T-helper 2 cell treated with Interferon-gamma antibody and Interleukin-4, amounts not matched to agents 5 μg/mL and 100 μg/mL, for 36 hours (primary cell): ENCODE data around the gene RELN.
"Not testable (repeated sequence)": the region's sequence is repeated elsewhere in the genome, so short reads cannot be mapped to it uniquely, and the experiment has no call there.

Source experiments
- DNase-seq: peaks from one replicate; pipeline ENCODE4 v3.0.0; 2021; ENCODE audit warnings: low spot score
- H3K27ac Mint-ChIP-seq: one replicate; pipeline ENCODE4 v1.8.0; 2021; ENCODE audit warnings: mild to moderate bottlenecking, mixed read lengths
- H3K27me3 Mint-ChIP-seq: one replicate; pipeline ENCODE4 v1.8.0; 2021; ENCODE audit warnings: low read depth, mixed read lengths
- H3K36me3 Mint-ChIP-seq: one replicate; pipeline ENCODE4 v1.8.0; 2021; ENCODE audit warnings: low read depth, mixed read lengths
- H3K4me1 Mint-ChIP-seq: one replicate; pipeline ENCODE4 v1.8.0; 2021; ENCODE audit warnings: low read depth, mixed read lengths
- H3K4me3 Mint-ChIP-seq: one replicate; pipeline ENCODE4 v1.8.0; 2022; ENCODE audit warnings: mild to moderate bottlenecking, moderate library complexity, mixed read lengths
- H3K9me3 Mint-ChIP-seq: one replicate; pipeline ENCODE4 v1.8.0; 2021; ENCODE audit warnings: mixed read lengths

Gene RELN

GRCh38 chr7:103851357-103851756 lies 138.1 kb downstream of the RELN start:
- H3K27me3 Mint-ChIP-seq, result no peaks in the 10 kb centered on the region
- no peak for DNase-seq
- no peak overlapping the region for H3K27ac Mint-ChIP-seq
- no peak overlapping the region for H3K4me3 Mint-ChIP-seq
- H3K4me1 Mint-ChIP-seq, result no peaks in the 10 kb centered on the region
- H3K9me3 Mint-ChIP-seq, result no peaks in the 10 kb centered on the region
- no peaks in the 10 kb centered on the region for H3K36me3 Mint-ChIP-seq

- H3K27ac Mint-ChIP-seq, result no peak overlapping the region
- H3K4me1 Mint-ChIP-seq, result no peaks in the 10 kb centered on the region
- H3K4me3 Mint-ChIP-seq, result no peak overlapping the region
- DNase-seq, result no peak
- no peaks in the 10 kb centered on the region for H3K9me3 Mint-ChIP-seq
- H3K36me3 Mint-ChIP-seq, result no peaks in the 10 kb centered on the region
- peaks cover 3% of the 10 kb centered on the region for H3K27me3 Mint-ChIP-seq
Measured at GRCh38 chr7:103843689-103844480, 145.6 kb downstream of the RELN start.

GRCh38 chr7:103833401-103833800 lies 156.1 kb downstream of the RELN start:
- no peak overlapping the region for H3K4me3 Mint-ChIP-seq
- no peaks in the 10 kb centered on the region for H3K9me3 Mint-ChIP-seq
- H3K27ac Mint-ChIP-seq, result no peak overlapping the region
- DNase-seq, result no peak
- H3K36me3 Mint-ChIP-seq, result no peaks in the 10 kb centered on the region
- no peaks in the 10 kb centered on the region for H3K4me1 Mint-ChIP-seq
- H3K27me3 Mint-ChIP-seq, result peaks cover 1% of the 10 kb centered on the region

- Mint-ChIP-seq H3K27ac (no peak overlapping the region), H3K4me1 (no peaks in the 10 kb centered on the region), H3K27me3 (peaks cover 4% of the 10 kb centered on the region), H3K4me3 (no peak overlapping the region), H3K36me3 (no peaks in the 10 kb centered on the region), H3K9me3 (no peaks in the 10 kb centered on the region)
- DNase-seq, result no peak
Measured at GRCh38 chr7:103832438-103832837, 157.0 kb downstream of the RELN start.

- Mint-ChIP-seq H3K27ac (no peak overlapping the region), H3K27me3 (peaks cover 4% of the 10 kb centered on the region), H3K9me3 (no peaks in the 10 kb centered on the region), H3K4me1 (no peaks in the 10 kb centered on the region), H3K4me3 (no peak overlapping the region), H3K36me3 (no peaks in the 10 kb centered on the region)
- DNase-seq, result no peak
Measured at GRCh38 chr7:103824251-103824650, 165.2 kb downstream of the RELN start.

GRCh38 chr7:103823084-103823483 lies 166.4 kb downstream of the RELN start:
- Mint-ChIP-seq H3K36me3 (no peaks in the 10 kb centered on the region), H3K9me3 (no peaks in the 10 kb centered on the region), H3K4me3 (no peak overlapping the region), H3K27me3 (no peaks in the 10 kb centered on the region), H3K27ac (no peak overlapping the region), H3K4me1 (no peaks in the 10 kb centered on the region)
- DNase-seq, result no peak

- Mint-ChIP-seq H3K4me3 (no peak overlapping the region), H3K36me3 (no peaks in the 10 kb centered on the region), H3K4me1 (no peaks in the 10 kb centered on the region), H3K27ac (no peak overlapping the region), H3K27me3 (no peaks in the 10 kb centered on the region), H3K9me3 (no peaks in the 10 kb centered on the region)
- DNase-seq, result no peak
Measured at GRCh38 chr7:103821092-103821491, 168.4 kb downstream of the RELN start.

- not testable (repeated sequence) for H3K27me3 Mint-ChIP-seq, H3K36me3 Mint-ChIP-seq, DNase-seq, H3K9me3 Mint-ChIP-seq, H3K4me3 Mint-ChIP-seq, H3K4me1 Mint-ChIP-seq, H3K27ac Mint-ChIP-seq
Measured at GRCh38 chr7:103815972-103816371, 173.5 kb downstream of the RELN start.

- Mint-ChIP-seq H3K4me1 (peaks cover 4% of the 10 kb centered on the region), H3K36me3 (no peaks in the 10 kb centered on the region), H3K27me3 (peaks cover 5% of the 10 kb centered on the region), H3K4me3 (no peak overlapping the region), H3K27ac (no peak overlapping the region), H3K9me3 (no peaks in the 10 kb centered on the region)
- no peak for DNase-seq
Measured at GRCh38 chr7:103813970-103814369, 175.5 kb downstream of the RELN start.

- H3K4me1 Mint-ChIP-seq, result peaks cover 4% of the 10 kb centered on the region
- no peaks in the 10 kb centered on the region for H3K36me3 Mint-ChIP-seq
- H3K9me3 Mint-ChIP-seq, result no peaks in the 10 kb centered on the region
- peaks cover 5% of the 10 kb centered on the region for H3K27me3 Mint-ChIP-seq
- no peak overlapping the region for H3K4me3 Mint-ChIP-seq
- no peak for DNase-seq
- H3K27ac Mint-ChIP-seq, result no peak overlapping the region
Measured at GRCh38 chr7:103811997-103812396, 177.5 kb downstream of the RELN start.

- no peaks in the 10 kb centered on the region for H3K9me3 Mint-ChIP-seq
- H3K4me3 Mint-ChIP-seq, result no peak overlapping the region
- no peaks in the 10 kb centered on the region for H3K36me3 Mint-ChIP-seq
- peaks cover 4% of the 10 kb centered on the region for H3K4me1 Mint-ChIP-seq
- H3K27ac Mint-ChIP-seq, result no peak overlapping the region
- no peak for DNase-seq
- peaks cover 5% of the 10 kb centered on the region for H3K27me3 Mint-ChIP-seq
Measured at GRCh38 chr7:103811290-103811689, 178.2 kb downstream of the RELN start.

- peaks cover 5% of the 10 kb centered on the region for H3K27me3 Mint-ChIP-seq
- no peak for DNase-seq
- H3K9me3 Mint-ChIP-seq, result no peaks in the 10 kb centered on the region
- peaks cover 4% of the 10 kb centered on the region for H3K4me1 Mint-ChIP-seq
- no peak overlapping the region for H3K27ac Mint-ChIP-seq
- no peaks in the 10 kb centered on the region for H3K36me3 Mint-ChIP-seq
- H3K4me3 Mint-ChIP-seq, result no peak overlapping the region
Measured at GRCh38 chr7:103810112-103810744, 179.2 kb downstream of the RELN start.

GRCh38 chr7:103809229-103809994 lies 180.0 kb downstream of the RELN start:
- DNase-seq, result no peak
- Mint-ChIP-seq H3K4me1 (peaks cover 4% of the 10 kb centered on the region), H3K27ac (no peak overlapping the region), H3K9me3 (no peaks in the 10 kb centered on the region), H3K27me3 (peaks cover 5% of the 10 kb centered on the region), H3K4me3 (no peak overlapping the region), H3K36me3 (no peaks in the 10 kb centered on the region)

GRCh38 chr7:103805346-103805745 lies 184.1 kb downstream of the RELN start:
- no peak overlapping the region for H3K27ac Mint-ChIP-seq
- H3K4me3 Mint-ChIP-seq, result no peak overlapping the region
- no peaks in the 10 kb centered on the region for H3K27me3 Mint-ChIP-seq
- DNase-seq, result no peak
- H3K4me1 Mint-ChIP-seq, result no peaks in the 10 kb centered on the region
- H3K9me3 Mint-ChIP-seq, result no peaks in the 10 kb centered on the region
- no peaks in the 10 kb centered on the region for H3K36me3 Mint-ChIP-seq
